MM.1S (cell line): ENCODE results near the gene RHOJ.

Source experiments
- DNase-seq: peaks from one replicate; pipeline ENCODE4 v3.0.0-alpha.2; 2015
- H2AFZ ChIP-seq: fragments of 300-600 bp; sonication (generic); 2 replicates; pipeline ENCODE4 v1.6.0; 2016; ENCODE audit warnings: antibody characterized with exemption, low read length
- H3F3A ChIP-seq: fragments of 300-600 bp; sonication (generic); 2 replicates; pipeline ENCODE4 v1.6.1; 2016; ENCODE audit warnings: mild to moderate bottlenecking, antibody characterized with exemption, low read length, moderate library complexity, mixed read lengths; ENCODE audit not compliant: insufficient read depth
- H3K27ac ChIP-seq: fragments of 300-600 bp; sonication (generic); 2 replicates; pipeline ENCODE4 v1.5.1; 2016; ENCODE audit warnings: mild to moderate bottlenecking, low read length
- H3K27me3 ChIP-seq: fragments of 300-600 bp; sonication (generic); replicated peaks from 2 replicates; pipeline ENCODE4 v1.6.0; 2016; ENCODE audit warnings: low read length; ENCODE audit not compliant: insufficient read depth
- H3K36me3 ChIP-seq: fragments of 300-600 bp; sonication (generic); replicated peaks from 2 replicates; pipeline ENCODE4 v1.6.1; 2016; ENCODE audit warnings: mild to moderate bottlenecking, low read length, mixed read lengths; ENCODE audit not compliant: insufficient read depth
- H3K4me1 ChIP-seq: fragments of 300-600 bp; sonication (generic); 2 replicates; pipeline ENCODE4 v1.6.1; 2016; ENCODE audit warnings: low read length, mixed read lengths
- H3K4me2 ChIP-seq: fragments of 300-600 bp; sonication (generic); 2 replicates; pipeline ENCODE4 v1.6.0; 2016; ENCODE audit warnings: low read depth, low read length
- H3K4me3 ChIP-seq: fragments of 300-600 bp; sonication (generic); 2 replicates; pipeline ENCODE4 v1.5.1; 2016; ENCODE audit warnings: low read length, mixed read lengths
- H3K79me2 ChIP-seq: fragments of 300-600 bp; sonication (generic); 2 replicates; pipeline ENCODE4 v1.6.1; 2016; ENCODE audit warnings: mixed run types, low read length, mixed read lengths
- H3K9ac ChIP-seq: fragments of 300-600 bp; sonication (generic); 2 replicates; pipeline ENCODE4 v1.6.1; 2016; ENCODE audit warnings: low read length, mixed read lengths
- H3K9me2 ChIP-seq: fragments of 300-600 bp; sonication (generic); replicated peaks from 2 replicates; pipeline ENCODE4 v1.6.1; 2016; ENCODE audit warnings: mild to moderate bottlenecking, low read length, mixed read lengths; ENCODE audit not compliant: insufficient read depth
- H3K9me3 ChIP-seq: fragments of 300-600 bp; sonication (generic); replicated peaks from 2 replicates; pipeline ENCODE4 v1.6.1; 2016; ENCODE audit warnings: mild to moderate bottlenecking, low read length, mixed read lengths; ENCODE audit not compliant: insufficient read depth
- H4K20me1 ChIP-seq: fragments of 300-600 bp; sonication (generic); 2 replicates; pipeline ENCODE4 v1.6.1; 2016; ENCODE audit warnings: mild to moderate bottlenecking, low read length, moderate library complexity, mixed read lengths; ENCODE audit not compliant: insufficient read depth
- EZH2 ChIP-seq: fragments of 300-600 bp; sonication (generic); optimal IDR thresholded peaks from 2 replicates; pipeline ENCODE3; 2017; ENCODE audit warnings: low read depth, mild to moderate bottlenecking, antibody characterized with exemption, low read length, mixed read lengths
- EZH2phosphoT487 ChIP-seq: fragments of 300-600 bp; sonication (generic); IDR thresholded peaks from 2 replicates; pipeline ENCODE4 v1.6.1; 2018; ENCODE audit warnings: antibody characterized with exemption, low read length
- TF ChIP-seq, protein P1 (sequence below): fragments of 300-600 bp; sonication (generic); IDR thresholded peaks from 2 replicates; pipeline ENCODE4 v1.5.1; 2016; ENCODE audit warnings: antibody characterized with exemption, low read length, mixed read lengths

The RHOJ gene

GRCh38 chr14:63174760-63175191, 29.5 kb upstream of the RHOJ start:
- Histone ChIP-seq H3K4me3 (no peak overlapping the region), H3K27me3 (no peaks in the 10 kb centered on the region), H3K36me3 (no peaks in the 10 kb centered on the region), H3K9me2 (no peaks in the 10 kb centered on the region), H2AFZ (no peak overlapping the region), H3K9me3 (no peaks in the 10 kb centered on the region), H3K27ac (no peak overlapping the region), H3K79me2 (no peaks in the 10 kb centered on the region), H3K9ac (no peak overlapping the region), H3F3A (no peaks in the 10 kb centered on the region), H3K4me2 (no peak overlapping the region), H3K4me1 (no peaks in the 10 kb centered on the region), H4K20me1 (no peaks in the 10 kb centered on the region)
- no peak for DNase-seq
- TF ChIP-seq EZH2phosphoT487 (no peak), EZH2 (no peak)
- TF ChIP-seq, protein P1, sequence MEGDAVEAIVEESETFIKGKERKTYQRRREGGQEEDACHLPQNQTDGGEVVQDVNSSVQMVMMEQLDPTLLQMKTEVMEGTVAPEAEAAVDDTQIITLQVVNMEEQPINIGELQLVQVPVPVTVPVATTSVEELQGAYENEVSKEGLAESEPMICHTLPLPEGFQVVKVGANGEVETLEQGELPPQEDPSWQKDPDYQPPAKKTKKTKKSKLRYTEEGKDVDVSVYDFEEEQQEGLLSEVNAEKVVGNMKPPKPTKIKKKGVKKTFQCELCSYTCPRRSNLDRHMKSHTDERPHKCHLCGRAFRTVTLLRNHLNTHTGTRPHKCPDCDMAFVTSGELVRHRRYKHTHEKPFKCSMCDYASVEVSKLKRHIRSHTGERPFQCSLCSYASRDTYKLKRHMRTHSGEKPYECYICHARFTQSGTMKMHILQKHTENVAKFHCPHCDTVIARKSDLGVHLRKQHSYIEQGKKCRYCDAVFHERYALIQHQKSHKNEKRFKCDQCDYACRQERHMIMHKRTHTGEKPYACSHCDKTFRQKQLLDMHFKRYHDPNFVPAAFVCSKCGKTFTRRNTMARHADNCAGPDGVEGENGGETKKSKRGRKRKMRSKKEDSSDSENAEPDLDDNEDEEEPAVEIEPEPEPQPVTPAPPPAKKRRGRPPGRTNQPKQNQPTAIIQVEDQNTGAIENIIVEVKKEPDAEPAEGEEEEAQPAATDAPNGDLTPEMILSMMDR = peak; percentile 8; the same call in 1 of the 2 replicates

GRCh38 chr14:63175531-63175930, 28.7 kb upstream of the RHOJ start:
- no peak overlapping the region for H3K4me2 ChIP-seq
- TF ChIP-seq EZH2 (no peak), EZH2phosphoT487 (no peak)
- TF ChIP-seq, protein P1 = no peak
- no peaks in the 10 kb centered on the region for H3K79me2 ChIP-seq
- no peak overlapping the region for H2AFZ ChIP-seq
- no peak overlapping the region for H3K9ac ChIP-seq
- DNase-seq = no peak
- H3K27ac ChIP-seq = no peak overlapping the region
- no peaks in the 10 kb centered on the region for H3K27me3 ChIP-seq
- no peaks in the 10 kb centered on the region for H3K36me3 ChIP-seq
- no peaks in the 10 kb centered on the region for H3K4me1 ChIP-seq
- H3K9me2 ChIP-seq = no peaks in the 10 kb centered on the region
- no peak overlapping the region for H3K4me3 ChIP-seq
- H3F3A ChIP-seq = no peaks in the 10 kb centered on the region
- no peaks in the 10 kb centered on the region for H3K9me3 ChIP-seq
- no peaks in the 10 kb centered on the region for H4K20me1 ChIP-seq

DNA sequence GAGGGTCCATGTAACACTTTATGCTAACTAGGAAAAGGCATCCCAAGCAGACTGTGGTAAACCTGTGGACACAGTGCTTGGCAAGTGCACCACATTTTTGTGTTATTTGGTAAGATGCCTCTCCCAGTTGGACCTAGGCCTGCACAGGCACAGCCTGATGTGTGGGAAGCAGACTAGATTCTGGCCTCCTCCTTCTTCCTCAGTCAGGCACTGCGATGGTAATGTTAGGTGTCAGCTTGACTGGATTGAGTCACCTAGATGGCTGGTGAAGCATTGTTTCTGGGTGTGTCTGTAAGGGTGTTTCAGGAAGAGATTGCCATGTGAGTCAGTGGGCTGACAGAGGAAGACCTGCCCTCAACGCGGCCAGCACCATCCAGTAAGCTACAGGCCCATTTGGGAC, 25.3 kb upstream of the RHOJ start:
- Histone ChIP-seq H3K9me3 (no peaks in the 10 kb centered on the region), H3K9me2 (no peaks in the 10 kb centered on the region)

More for the DNA sequence above, 25.3 kb upstream of the RHOJ start:
- TF ChIP-seq EZH2 (no peak), EZH2phosphoT487 (no peak)
- TF ChIP-seq, protein P1 = no peak
- Histone ChIP-seq H3K4me3 (no peak overlapping the region), H3K9ac (no peak overlapping the region), H3K27me3 (no peaks in the 10 kb centered on the region), H3K4me2 (no peak overlapping the region), H3K36me3 (no peaks in the 10 kb centered on the region), H3K4me1 (no peaks in the 10 kb centered on the region), H2AFZ (no peak overlapping the region), H4K20me1 (no peaks in the 10 kb centered on the region), H3K27ac (no peak overlapping the region), H3K79me2 (no peaks in the 10 kb centered on the region), H3F3A (no peaks in the 10 kb centered on the region)
- DNase-seq = no peak
